CD4-positive, alpha-beta T cell (primary cell): Measurements from ENCODE around the gene THSD1. TPM values are rescaled to one million over a fixed set of nuclear protein-coding genes. Genes with fewer than 3 reads are reported as not detected.

Experiments used
- ATAC-seq: fragments of 200-7000 bp; cut with Tn5 transposase; one replicate; pipeline ENCODE4 v1.10.0; 2022; ENCODE audit warnings: mild to moderate bottlenecking; ENCODE audit not compliant: poor library complexity
- CTCF ChIA-PET: fragments of 350-600 bp; sonication (Branson Sonifier 250); formaldehyde crosslinking; loops from one replicate; lab custom pipeline; 2021; ENCODE audit warnings: antibody characterized with exemption, inconsistent platforms; lab: Charles Lee
- POLR2A ChIA-PET: fragments of 350-600 bp; sonication (Branson Sonifier 250); formaldehyde crosslinking; loops from one replicate; lab custom pipeline; 2021; ENCODE audit warnings: antibody characterized with exemption, inconsistent platforms; lab: Charles Lee
- DNase-seq, 14 experiments: peaks; one replicate each; pipeline ENCODE4 v3.0.0-alpha.2; 2013 to 2020; ENCODE audit warnings: mixed read lengths in 2 of 14
- H3K27ac ChIP-seq, 2 donors: one replicate each; pipeline versions ENCODE4 v1.5.1 to v1.7.0; 2013; ENCODE audit warnings: low read length in 2 of 2, low read depth in 1 of 2, mild to moderate bottlenecking in 1 of 2
- H3K27me3 ChIP-seq, 2 experiments: 1 replicate in 1 of 2; 2 replicates in 1 of 2; pipeline versions ENCODE4 v1.6.1 to v1.7.0; 2013; ENCODE audit warnings: low read length in 2 of 2, control low read depth in 1 of 2, mild to moderate bottlenecking in 1 of 2, moderate library complexity in 1 of 2; ENCODE audit not compliant: insufficient read depth in 2 of 2, control insufficient read depth in 1 of 2
- H3K36me3 ChIP-seq: one replicate; pipeline ENCODE4 v1.6.1; 2013; ENCODE audit warnings: low read length, control low read depth; ENCODE audit not compliant: insufficient read depth
- H3K4me1 ChIP-seq: one replicate; pipeline ENCODE4 v1.6.1; 2013; ENCODE audit warnings: low read length, control low read depth; ENCODE audit not compliant: insufficient read depth
- H3K4me3 ChIP-seq: one replicate; pipeline ENCODE4 v1.5.1; 2013; ENCODE audit warnings: mild to moderate bottlenecking, low read length, moderate library complexity
- H3K9me3 ChIP-seq, 2 experiments: 1 replicate in 1 of 2; 2 replicates in 1 of 2; pipeline versions ENCODE4 v1.6.1 to v1.7.0; 2013; ENCODE audit warnings: low read length in 2 of 2, mild to moderate bottlenecking in 2 of 2, control low read depth in 1 of 2, moderate library complexity in 1 of 2; ENCODE audit not compliant: control insufficient read depth in 1 of 2, insufficient read depth in 1 of 2
- H3K27ac Mint-ChIP-seq: one replicate; pipeline ENCODE4 v1.8.0; 2020; ENCODE audit warnings: mixed read lengths
- H3K27me3 Mint-ChIP-seq: one replicate; pipeline ENCODE4 v1.8.0; 2021; ENCODE audit warnings: mixed read lengths
- H3K36me3 Mint-ChIP-seq: one replicate; pipeline ENCODE4 v1.8.0; 2021; ENCODE audit warnings: low read depth, mixed read lengths
- H3K4me1 Mint-ChIP-seq: one replicate; pipeline ENCODE4 v1.8.0; 2021; ENCODE audit warnings: low read depth, mixed read lengths
- H3K4me3 Mint-ChIP-seq: one replicate; pipeline ENCODE4 v1.8.0; 2020; ENCODE audit warnings: mild to moderate bottlenecking, mixed read lengths
- H3K9me3 Mint-ChIP-seq: one replicate; pipeline ENCODE4 v1.8.0; 2020; ENCODE audit warnings: mixed read lengths
- CTCF ChIP-seq: fragments of 200-600 bp; IDR thresholded peaks from one replicate; pipeline ENCODE4 v1.8.0; 2022; ENCODE audit warnings: antibody characterized with exemption, mild to moderate bottlenecking
- intact Hi-C, 2 experiments: fragments of 100-400 bp; cut with DNase I in 1 of 2; cut with micrococcal nuclease in 1 of 2; formaldehyde crosslinking; loops; one replicate each; pipeline versions ENCODE4 v1.15.1 to v1.9.0; 2023 to 2025; cut with DNase I, micrococcal nuclease
- total RNA-seq, 174 experiments: library from RNA in 2 of 174; stranded (reverse) in 2 of 174; gene quantifications; one replicate each; pipeline ENCODE4 v1.2.3 and lab custom pipeline; 2021 to 2026

Gene THSD1
- total RNA-seq, 2 experiments from 2014 or later: 0.53 to 0.60 TPM

GRCh38 chr13:52399046-52399445 is 6.9 kb downstream of the THSD1 start:
- peaks cover 38% of the 10 kb centered on the region for H3K27me3 Mint-ChIP-seq
- intact Hi-C loops: no loop called here
- H3K27ac Mint-ChIP-seq: no peak overlapping the region
- ATAC-seq (no peak), DNase-seq (no peak)
- Histone ChIP-seq H3K36me3 (no peaks in the 10 kb centered on the region), H3K4me1 (peaks cover 3% of the 10 kb centered on the region), H3K4me3 (no peak overlapping the region), H3K27me3 (peaks cover 0 to 8% of the 10 kb centered on the region in 2 experiments), H3K9me3 (no peaks in the 10 kb centered on the region), H3K27ac (no peak overlapping the region)
- CTCF ChIA-PET: no interaction called here
- H3K4me1 Mint-ChIP-seq: peaks cover 1% of the 10 kb centered on the region
- no peak for TF ChIP-seq CTCF
- H3K4me3 Mint-ChIP-seq: no peak overlapping the region
- POLR2A ChIA-PET: no interaction called here
- H3K9me3 Mint-ChIP-seq: no peaks in the 10 kb centered on the region
- H3K36me3 Mint-ChIP-seq: no peaks in the 10 kb centered on the region

GRCh38 chr13:52395704-52396103 is 10.3 kb downstream of the THSD1 start:
- ATAC-seq (no peak), DNase-seq (no peak)
- no peak for TF ChIP-seq CTCF
- ChIA-PET POLR2A (no interaction called here), CTCF (no interaction called here)
- Histone ChIP-seq H3K36me3 (no peaks in the 10 kb centered on the region), H3K9me3 (no peaks in the 10 kb centered on the region), H3K27me3 (no peaks in the 10 kb centered on the region), H3K4me1 (no peaks in the 10 kb centered on the region), H3K27ac (no peak overlapping the region), H3K4me3 (no peak overlapping the region)
- Mint-ChIP-seq H3K9me3 (no peaks in the 10 kb centered on the region), H3K4me1 (no peaks in the 10 kb centered on the region), H3K27ac (no peak overlapping the region), H3K4me3 (no peak overlapping the region), H3K36me3 (no peaks in the 10 kb centered on the region), H3K27me3 (peaks cover 21% of the 10 kb centered on the region)
- intact Hi-C loops: no loop called here

GRCh38 chr13:52394586-52394985 is 11.4 kb downstream of the THSD1 start:
- TF ChIP-seq CTCF: no peak
- no peak overlapping the region for H3K27ac Mint-ChIP-seq
- Histone ChIP-seq H3K27ac (no peak overlapping the region), H3K4me3 (no peak overlapping the region), H3K36me3 (no peaks in the 10 kb centered on the region), H3K9me3 (no peaks in the 10 kb centered on the region), H3K4me1 (no peaks in the 10 kb centered on the region), H3K27me3 (no peaks in the 10 kb centered on the region)
- H3K4me1 Mint-ChIP-seq: no peaks in the 10 kb centered on the region
- ATAC-seq (no peak), DNase-seq (no peak)
- no peaks in the 10 kb centered on the region for H3K36me3 Mint-ChIP-seq
- peaks cover 18% of the 10 kb centered on the region for H3K27me3 Mint-ChIP-seq
- no peaks in the 10 kb centered on the region for H3K9me3 Mint-ChIP-seq
- intact Hi-C loops: no loop called here
- H3K4me3 Mint-ChIP-seq: no peak overlapping the region
- CTCF ChIA-PET: no interaction called here
- POLR2A ChIA-PET: no interaction called here
